SW 1271 (cell line): ENCODE results near the gene TARP.
A peak's percentile ranks its signal among the peaks of the same experiment; 100 is the strongest.

Experiments
- DNase-seq, 2 experiments: peaks; one replicate each; lab custom pipeline; 2025; lab: John Stamatoyannopoulos, UW

The TARP gene

DNA sequence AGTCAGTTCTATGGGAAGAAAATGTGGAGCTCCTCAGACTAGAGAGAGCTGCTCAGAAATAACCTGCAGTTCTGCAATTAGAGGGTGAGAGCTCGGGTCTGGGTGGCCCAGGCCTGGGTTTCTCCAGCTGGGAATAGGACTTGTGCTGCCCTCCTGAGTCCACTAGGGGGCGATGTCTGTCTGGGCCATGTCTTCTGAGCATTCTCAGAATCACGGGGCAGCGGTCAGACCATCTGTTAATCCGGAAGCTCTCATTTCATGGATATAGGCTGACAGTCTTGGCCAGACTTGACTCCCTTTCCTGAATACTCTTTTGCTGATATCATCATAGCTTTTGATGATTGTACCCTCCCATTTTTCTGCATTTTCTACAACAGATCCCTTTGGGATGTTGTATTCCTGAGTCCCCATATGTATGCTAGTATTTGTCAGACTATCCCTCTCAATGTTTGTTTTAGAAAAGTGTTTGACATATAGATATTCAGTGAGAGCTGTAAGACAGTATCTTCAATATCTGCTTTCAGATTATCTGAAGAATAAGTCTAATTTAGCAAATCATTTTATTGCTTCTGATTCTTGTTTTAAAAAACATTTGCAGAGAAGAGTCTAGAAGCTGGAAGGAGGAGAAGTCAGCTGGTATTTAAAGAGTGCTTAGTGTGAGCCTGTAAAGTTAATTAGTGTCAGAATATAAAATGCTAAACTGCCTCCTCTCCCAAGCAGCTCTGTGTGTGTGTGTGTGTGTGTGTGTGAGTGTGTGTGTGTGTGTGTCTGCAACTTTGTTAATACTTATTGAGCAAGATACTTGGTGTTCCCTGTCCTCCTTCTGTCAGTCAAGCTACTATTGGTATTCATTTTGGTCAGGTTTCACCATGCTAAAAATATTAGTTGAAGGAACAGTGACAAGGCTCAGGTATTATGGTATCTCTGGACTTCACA is 57.4 kb downstream of the TARP start:
- DNase-seq: peak in 1 of 2 experiments; percentile 43

GRCh38 chr7:38215115-38215514 is 58.3 kb downstream of the TARP start:
- no peak for DNase-seq

DNA sequence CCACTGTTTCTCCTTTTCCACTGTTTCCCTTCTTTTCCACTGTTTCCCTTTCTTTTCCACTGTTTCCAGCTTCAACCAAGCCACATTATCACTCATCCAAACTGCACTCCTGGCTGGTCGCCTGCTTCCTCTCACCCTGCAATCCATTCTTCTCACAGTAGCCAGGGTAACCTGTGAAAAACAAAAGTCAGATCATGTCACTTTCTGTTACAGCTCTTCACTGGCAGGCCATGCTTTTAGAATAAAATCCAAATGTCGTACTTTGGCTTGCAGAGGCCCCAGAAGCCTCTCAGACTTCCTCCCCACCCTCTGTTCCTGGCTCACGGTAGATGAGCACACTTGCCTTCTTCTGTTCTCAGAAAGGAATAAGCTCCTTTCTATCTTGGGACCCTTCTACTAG is 61.5 kb downstream of the TARP start:
- no peak for DNase-seq

DNA sequence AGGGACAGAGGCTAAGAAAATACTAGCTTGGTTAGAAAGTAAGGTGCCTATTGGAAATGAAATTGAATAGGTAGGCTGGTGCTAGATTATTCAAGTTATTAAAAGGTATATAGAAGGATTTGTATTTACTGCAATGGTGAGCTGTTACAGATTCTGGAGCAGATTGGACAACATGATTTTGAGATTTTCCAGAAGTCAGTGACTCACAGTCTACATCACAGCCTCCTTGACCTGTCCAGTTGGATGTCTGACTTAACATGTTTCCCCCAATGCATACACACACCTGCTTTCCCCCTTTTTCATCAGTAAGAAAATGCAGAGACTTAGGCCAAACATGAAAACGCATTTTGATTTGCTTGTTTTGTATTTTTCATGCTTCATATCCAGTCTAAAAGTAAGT is 62.0 kb downstream of the TARP start:
- DNase-seq: no peak
